Urinary bladder (tissue), 4 donors: ENCODE data around the gene SPATS2L. TPM values are rescaled to one million over a fixed set of nuclear protein-coding genes. Genes with fewer than 3 reads are reported as not detected.

Experiments used
- DNase-seq: peaks from one replicate; pipeline ENCODE4 v3.0.0-alpha.2; 2015; ENCODE audit errors: extremely low spot score
- H3K27ac ChIP-seq: one replicate; pipeline ENCODE4 v1.5.1; 2013; ENCODE audit warnings: low read depth, mild to moderate bottlenecking, moderate library complexity
- H3K36me3 ChIP-seq: one replicate; pipeline ENCODE4 v1.6.1; 2013; ENCODE audit warnings: mild to moderate bottlenecking, moderate library complexity; ENCODE audit not compliant: insufficient read depth
- H3K4me1 ChIP-seq: one replicate; pipeline ENCODE4 v1.6.1; 2013; ENCODE audit warnings: mild to moderate bottlenecking, moderate library complexity; ENCODE audit not compliant: insufficient read depth
- H3K4me3 ChIP-seq: one replicate; pipeline ENCODE4 v1.5.1; 2013; ENCODE audit warnings: low read depth, low read length
- WGBS: extraction: QIAGEN DNeasy Blood & Tissue Kit; methylation state at CpG from one replicate; pipeline ENCODE4 v1.1.7; 2013; 5-methylcytosine and 5-hydroxymethylcytosine counted together
- polyA plus RNA-seq: library from polyadenylated mRNA; stranded (reverse); fragments of 200-250 nt; gene quantifications from one replicate; pipeline ENCODE4 v1.2.3, GENCODE V29; 2013
- total RNA-seq: library from RNA; depleted of rRNA; stranded (reverse); fragments of >200 nt; gene quantifications from one replicate; pipeline ENCODE4 v1.2.3, GENCODE V29; 2014
- donor health status: healthy with polysubstance abuse.
- donor health status: healthy.

Gene SPATS2L
- total and polyA plus RNA-seq, 2 donors, result 57.7 to 128 TPM

DNA sequence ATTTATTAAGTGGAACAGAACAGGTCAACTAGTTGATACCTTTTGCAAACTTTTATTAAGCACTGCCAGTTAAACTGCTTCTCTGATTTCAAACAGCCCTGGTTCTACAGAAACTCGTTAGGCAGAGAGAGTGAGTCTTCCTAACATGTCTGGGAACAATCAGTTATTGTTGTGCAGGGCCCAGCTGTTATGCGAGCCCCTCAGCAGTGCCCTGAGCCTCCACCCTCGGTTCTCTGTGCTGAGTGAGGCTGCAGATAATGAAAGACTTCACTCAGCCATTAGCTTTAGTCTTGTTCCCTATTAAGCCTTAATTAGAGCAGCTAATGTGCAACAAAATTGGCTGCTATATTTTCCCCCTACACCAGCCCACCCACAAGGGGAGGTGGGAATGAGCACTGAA lies 163.7 kb downstream of the SPATS2L start:
- Histone ChIP-seq H3K4me1 (no peaks in the 10 kb centered on the region), H3K4me3 (no peak overlapping the region), H3K36me3 (peaks cover 2% of the 10 kb centered on the region), H3K27ac (no peak overlapping the region)
- DNase-seq, result no peak
- 67% methylated on average over 3 of the region's 3 CpGs for whole genome bisulfite sequencing

DNA sequence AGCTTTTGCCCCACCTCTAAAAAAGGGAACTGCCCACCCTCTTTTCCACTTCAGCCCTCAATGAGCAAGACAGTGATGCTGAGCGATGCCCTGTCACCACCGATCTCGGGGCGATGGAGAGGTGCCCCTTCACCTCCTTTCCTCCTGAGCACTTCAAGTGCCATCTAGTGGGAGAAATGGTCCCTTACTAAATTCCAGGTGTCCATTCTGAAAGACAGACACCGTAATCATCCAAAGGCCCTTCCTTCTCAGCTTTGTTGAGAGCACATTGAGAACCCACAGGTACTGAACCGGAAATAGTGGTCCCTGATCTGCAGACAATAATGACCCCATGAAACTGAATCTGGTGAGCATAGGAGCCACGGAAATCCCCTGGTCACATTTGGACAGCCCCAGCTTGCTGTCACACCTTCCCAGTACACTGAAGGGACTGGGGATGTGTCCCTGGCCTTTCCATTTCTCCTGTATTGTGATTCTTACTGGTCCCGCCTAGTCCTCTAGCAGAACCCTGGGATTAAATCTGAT lies 164.9 kb downstream of the SPATS2L start:
- 63% methylated on average over 8 of the region's 8 CpGs for WGBS

DNA sequence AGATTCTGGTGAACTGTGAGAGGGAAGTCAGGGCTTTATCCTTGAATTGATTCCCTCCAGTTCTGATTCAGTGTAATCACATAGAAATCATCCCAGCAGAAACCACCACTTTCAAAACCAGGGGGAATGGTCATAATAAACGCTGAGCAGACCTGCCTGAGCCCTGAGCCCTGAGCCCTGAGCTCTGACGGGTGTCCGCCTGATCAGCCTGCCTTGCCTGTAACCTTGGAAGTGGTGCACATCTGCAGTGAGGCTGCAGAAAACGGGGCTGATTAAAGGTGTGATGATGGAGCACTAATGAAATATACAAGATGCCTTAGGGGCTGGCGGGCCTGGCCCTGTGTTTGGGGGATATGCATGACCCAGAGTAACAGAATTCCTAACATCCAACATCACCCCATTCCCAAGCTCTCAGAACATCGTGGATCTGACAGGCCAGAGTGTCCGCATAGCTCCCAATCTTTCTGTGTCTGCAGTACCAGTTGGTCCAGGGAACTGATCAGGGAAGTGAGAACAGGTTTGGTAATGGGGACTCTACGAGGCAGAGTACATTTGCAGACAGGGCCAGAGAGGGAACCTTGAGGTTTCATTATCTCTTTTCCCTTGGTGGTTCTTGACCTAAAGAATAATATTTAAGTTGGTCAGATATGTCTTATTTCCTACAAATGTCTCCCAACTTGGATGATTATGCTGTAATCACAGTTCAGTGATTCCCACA lies 165.6 kb downstream of the SPATS2L start:
- WGBS, result 90% methylated on average over 8 of the region's 8 CpGs
- Histone ChIP-seq H3K4me3 (no peak overlapping the region), H3K27ac (no peak overlapping the region), H3K36me3 (peaks cover 2% of the 10 kb centered on the region), H3K4me1 (no peaks in the 10 kb centered on the region)
- no peak for DNase-seq

More for the DNA sequence above, 164.9 kb downstream of the SPATS2L start:
- peaks cover 2% of the 10 kb centered on the region for H3K36me3 ChIP-seq
- no peak for DNase-seq
- no peak overlapping the region for H3K27ac ChIP-seq
- no peaks in the 10 kb centered on the region for H3K4me1 ChIP-seq
- no peak overlapping the region for H3K4me3 ChIP-seq

DNA sequence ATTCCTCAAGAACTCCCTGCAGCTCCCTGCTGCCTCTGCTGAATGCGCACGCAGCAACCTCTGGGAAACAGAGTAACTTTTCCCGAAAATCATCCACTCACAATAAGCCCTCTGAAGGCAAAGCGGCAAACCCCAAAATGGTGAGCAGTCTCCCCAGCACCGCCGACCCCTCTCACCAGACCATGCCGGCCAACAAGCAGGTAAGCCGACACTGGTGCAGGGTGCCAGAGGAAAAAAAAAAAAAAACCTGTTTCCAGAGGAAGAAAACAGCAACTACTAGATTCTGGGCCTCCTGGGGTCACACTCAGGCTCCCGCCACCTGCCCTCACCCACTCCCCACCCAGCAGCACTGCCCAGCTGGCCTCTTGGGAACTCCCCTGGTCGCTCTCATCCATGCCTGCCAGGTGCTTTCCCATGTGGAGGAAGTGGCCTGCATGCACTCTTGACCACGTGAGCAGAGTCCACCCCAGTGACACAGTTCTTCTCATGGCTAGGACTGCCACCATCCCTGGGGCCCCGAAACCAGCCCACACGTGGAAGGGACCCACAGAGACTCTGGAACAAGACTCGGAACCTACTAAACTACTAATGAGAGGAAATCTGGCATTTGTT lies 166.5 kb downstream of the SPATS2L start:
- 96% methylated on average over 14 of the region's 14 CpGs for WGBS
- DNase-seq, result no peak
- peaks cover 2% of the 10 kb centered on the region for H3K36me3 ChIP-seq
- H3K27ac ChIP-seq, result no peak overlapping the region
- no peak overlapping the region for H3K4me3 ChIP-seq
- no peaks in the 10 kb centered on the region for H3K4me1 ChIP-seq

DNA sequence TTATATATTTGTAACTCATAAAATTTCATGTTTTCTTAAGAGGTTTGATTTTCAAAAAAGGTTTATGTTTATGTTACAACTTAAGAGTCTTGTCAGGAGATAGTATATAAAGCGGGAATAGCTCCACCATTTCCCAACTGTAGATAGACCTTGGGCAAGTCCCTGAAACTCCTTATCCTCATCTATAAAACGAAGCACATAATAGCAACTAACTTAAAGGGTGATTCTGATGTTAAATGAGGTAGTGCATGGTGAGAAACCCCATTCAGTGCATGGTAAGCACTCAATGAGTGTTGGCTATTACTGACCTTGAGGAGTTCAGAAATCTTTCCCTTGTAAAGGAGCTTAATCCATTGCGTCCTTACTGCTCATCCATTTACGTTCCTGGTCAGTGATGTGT lies 169.3 kb downstream of the SPATS2L start:
- Histone ChIP-seq H3K27ac (no peak overlapping the region), H3K36me3 (peaks cover 2% of the 10 kb centered on the region), H3K4me1 (no peaks in the 10 kb centered on the region), H3K4me3 (no peak overlapping the region)
- no peak for DNase-seq
- WGBS, result 94% methylated on average over 4 of the region's 4 CpGs

DNA sequence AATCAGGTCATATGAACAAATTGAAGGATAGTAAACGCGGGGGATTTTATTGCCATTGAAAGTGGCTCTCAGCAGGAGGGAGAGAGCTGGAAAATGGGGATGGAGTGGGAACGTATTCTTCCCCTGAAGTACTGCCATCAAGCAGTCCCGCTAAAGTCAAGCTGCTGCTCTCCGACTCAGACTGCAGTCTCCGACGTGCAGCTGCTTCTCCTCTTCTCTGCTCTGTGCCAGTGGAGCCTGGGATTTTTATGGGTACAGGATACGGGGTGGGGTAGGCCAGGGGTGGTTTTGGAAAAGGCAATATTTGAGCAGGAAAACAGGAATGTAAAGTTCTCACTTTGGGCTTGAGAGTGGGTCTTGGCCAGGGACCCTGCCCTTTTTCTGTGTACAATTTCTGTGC lies 170.3 kb downstream of the SPATS2L start:
- H3K27ac ChIP-seq, result no peak overlapping the region
- 50% methylated on average over 8 of the region's 8 CpGs for WGBS
- H3K4me1 ChIP-seq, result no peaks in the 10 kb centered on the region
- no peak for DNase-seq
- peaks cover 2% of the 10 kb centered on the region for H3K36me3 ChIP-seq
- H3K4me3 ChIP-seq, result no peak overlapping the region

DNA sequence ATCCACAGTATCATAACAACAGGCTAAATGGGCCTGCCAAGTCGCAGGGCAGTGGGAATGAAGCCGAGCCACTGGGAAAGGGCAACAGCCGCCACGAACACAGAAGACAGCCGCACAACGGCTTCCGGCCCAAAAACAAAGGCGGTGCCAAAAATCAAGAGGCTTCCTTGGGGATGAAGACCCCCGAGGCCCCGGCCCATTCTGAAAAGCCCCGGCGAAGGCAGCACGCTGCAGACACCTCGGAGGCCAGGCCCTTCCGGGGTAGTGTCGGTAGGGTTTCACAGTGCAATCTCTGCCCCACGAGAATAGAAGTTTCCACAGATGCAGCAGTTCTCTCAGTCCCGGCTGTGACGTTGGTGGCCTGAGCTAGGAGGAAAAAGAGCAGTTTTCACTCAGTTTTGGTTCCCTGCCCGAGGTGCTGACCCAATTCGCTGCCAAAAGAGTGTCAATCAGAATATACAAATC lies 171.2 kb downstream of the SPATS2L start:
- Histone ChIP-seq H3K36me3 (peaks cover 2% of the 10 kb centered on the region), H3K4me3 (no peak overlapping the region), H3K4me1 (no peaks in the 10 kb centered on the region), H3K27ac (peak overlapping the region; percentile 14)
- DNase-seq, result no peak
- WGBS, result 83% methylated on average over 21 of the region's 21 CpGs

DNA sequence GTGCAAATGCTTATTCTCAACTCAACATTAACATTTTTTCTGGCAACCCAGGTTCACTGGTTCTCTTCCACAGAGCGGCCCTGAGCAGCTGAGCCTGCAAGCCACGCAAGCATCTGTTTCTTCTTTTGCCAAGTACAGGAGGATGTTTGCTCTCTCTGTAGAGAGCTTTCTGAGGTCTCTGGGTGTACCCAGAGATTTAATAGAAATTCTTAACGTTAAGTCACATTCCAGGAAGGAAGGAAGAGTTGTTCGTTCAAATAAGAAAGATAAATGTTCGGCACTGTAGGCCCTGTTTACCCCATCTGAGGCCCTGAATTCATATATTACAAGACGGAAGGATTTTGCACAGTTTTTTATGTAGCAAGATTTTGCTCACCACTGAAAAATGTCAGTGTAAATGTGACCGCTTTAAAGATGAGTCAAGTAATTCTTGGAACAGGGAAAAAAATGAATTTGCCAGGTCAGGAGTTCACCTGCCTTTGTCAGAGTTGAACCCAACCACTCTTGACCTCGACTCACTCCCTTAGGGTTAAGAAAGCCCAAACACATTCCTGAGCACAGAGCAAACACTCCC lies 173.3 kb downstream of the SPATS2L start:
- Histone ChIP-seq H3K4me1 (no peaks in the 10 kb centered on the region), H3K4me3 (no peak overlapping the region), H3K36me3 (no peaks in the 10 kb centered on the region), H3K27ac (no peak overlapping the region)
- DNase-seq, result no peak
- 38% methylated on average over 8 of the region's 8 CpGs for WGBS

DNA sequence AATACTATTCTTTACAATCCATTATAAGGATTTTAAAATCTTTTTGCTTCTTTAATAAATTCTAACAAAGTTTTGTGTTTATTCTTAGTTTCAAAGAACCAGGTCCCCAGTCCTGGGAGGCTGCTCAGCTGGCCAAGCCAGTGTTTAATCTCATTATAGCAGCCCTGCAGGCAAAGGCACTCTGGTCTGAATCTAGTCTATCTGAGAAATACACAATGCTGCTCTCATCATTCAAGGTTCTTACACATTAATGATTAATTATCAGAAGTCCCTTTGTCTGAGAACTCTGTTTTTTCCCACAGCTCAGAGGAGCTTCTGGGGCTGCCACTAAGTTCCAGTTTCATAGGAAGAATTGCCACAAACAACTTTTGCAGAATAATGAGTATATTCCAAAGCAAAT lies 175.7 kb downstream of the SPATS2L start:
- Histone ChIP-seq H3K4me1 (no peaks in the 10 kb centered on the region), H3K4me3 (no peak overlapping the region), H3K36me3 (no peaks in the 10 kb centered on the region), H3K27ac (no peak overlapping the region)
- DNase-seq, result no peak

DNA sequence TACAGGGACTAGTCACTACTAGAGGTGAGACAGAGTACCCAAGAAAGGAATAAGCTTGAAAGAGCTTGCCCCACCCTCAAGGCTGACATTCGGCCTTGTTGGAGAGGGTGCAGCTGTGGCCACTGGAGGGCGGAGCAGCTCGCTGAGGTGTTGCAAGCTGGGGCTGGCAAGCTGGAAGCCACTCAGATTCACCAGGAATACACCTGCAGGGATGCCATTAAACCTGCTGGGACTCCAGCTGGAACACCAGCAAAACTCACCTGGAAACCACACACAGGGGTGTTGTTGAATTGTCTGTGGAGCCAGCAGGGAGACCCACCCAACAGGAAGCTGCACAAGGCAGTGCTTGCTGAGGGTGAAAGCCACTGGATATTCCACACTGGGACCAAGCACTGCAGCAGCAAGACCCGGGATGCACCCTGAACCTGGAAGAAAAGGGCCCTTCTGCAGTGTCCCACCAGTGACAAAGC lies 177.3 kb downstream of the SPATS2L start:
- no peak overlapping the region for H3K27ac ChIP-seq
- WGBS, result 43% methylated on average over 4 of the region's 4 CpGs
- DNase-seq, result no peak
- no peaks in the 10 kb centered on the region for H3K4me1 ChIP-seq
- H3K4me3 ChIP-seq, result no peak overlapping the region
- no peaks in the 10 kb centered on the region for H3K36me3 ChIP-seq

DNA sequence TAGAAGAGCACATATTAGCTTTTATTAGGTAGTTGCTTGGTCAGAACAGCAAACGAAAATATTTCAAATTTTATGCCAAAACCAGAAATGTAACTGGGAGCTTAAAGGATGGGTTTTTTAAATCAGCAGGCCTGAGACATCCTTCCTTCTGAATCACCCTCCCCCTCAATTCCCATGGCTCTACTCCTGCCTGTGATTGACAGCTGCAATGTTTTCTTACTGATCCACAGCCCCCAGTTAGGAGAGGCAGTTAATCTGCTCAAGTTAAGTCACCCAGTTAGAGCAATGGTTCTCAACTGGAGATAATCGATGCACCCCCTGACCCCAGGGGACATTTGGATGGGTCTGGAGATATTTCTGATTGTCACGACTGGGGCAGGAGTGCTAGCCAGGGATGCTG lies 178.4 kb downstream of the SPATS2L start:
- no peak for DNase-seq
- Histone ChIP-seq H3K4me3 (no peak overlapping the region), H3K27ac (no peak overlapping the region), H3K36me3 (no peaks in the 10 kb centered on the region), H3K4me1 (no peaks in the 10 kb centered on the region)
- WGBS, result 79% methylated on average over 3 of the region's 3 CpGs

DNA sequence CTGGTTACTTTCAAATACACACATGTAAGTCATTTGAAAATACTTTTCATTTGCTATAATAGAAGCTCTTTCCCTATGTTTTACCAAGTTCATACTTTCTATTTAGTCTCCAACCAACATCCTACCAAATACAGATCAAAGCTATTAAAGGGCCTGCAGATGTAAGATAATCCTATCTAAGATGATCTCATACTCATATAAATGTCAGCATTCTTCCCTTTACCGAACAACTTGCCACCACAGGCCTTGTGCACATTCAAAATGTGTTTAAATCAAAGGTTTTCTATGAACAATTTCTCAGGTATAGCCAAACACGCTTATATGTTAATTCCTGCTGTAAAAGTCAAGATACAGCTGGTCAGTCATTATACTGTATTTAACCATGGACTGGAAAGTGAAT lies 180.0 kb downstream of the SPATS2L start:
- H3K4me1 ChIP-seq, result no peaks in the 10 kb centered on the region
- H3K36me3 ChIP-seq, result no peaks in the 10 kb centered on the region
- DNase-seq, result no peak
- WGBS, result 47% methylated on average over 2 of the region's 2 CpGs
- no peak overlapping the region for H3K27ac ChIP-seq
- no peak overlapping the region for H3K4me3 ChIP-seq

DNA sequence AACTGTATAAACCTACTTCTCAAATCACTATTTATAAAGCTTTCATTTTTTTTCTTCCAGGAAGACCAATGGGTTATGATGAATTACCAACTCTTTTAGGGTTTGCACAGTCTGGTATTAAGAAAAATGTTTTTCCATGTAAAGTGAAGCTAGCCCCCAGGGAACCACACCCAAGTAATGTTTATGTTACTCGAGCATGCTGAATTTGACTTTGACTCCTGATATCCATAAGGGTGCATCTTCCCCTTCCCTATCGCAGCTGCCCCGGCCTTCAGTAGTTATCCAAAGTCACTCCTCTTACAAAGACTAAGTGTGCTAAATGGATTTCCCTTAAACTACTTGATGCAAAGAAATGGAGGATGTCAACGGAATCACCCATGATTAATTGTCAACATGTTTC lies 181.7 kb downstream of the SPATS2L start:
- 80% methylated on average over 4 of the region's 4 CpGs for WGBS
- H3K4me3 ChIP-seq, result no peak overlapping the region
- H3K4me1 ChIP-seq, result no peaks in the 10 kb centered on the region
- no peak for DNase-seq
- no peak overlapping the region for H3K27ac ChIP-seq
- H3K36me3 ChIP-seq, result no peaks in the 10 kb centered on the region

DNA sequence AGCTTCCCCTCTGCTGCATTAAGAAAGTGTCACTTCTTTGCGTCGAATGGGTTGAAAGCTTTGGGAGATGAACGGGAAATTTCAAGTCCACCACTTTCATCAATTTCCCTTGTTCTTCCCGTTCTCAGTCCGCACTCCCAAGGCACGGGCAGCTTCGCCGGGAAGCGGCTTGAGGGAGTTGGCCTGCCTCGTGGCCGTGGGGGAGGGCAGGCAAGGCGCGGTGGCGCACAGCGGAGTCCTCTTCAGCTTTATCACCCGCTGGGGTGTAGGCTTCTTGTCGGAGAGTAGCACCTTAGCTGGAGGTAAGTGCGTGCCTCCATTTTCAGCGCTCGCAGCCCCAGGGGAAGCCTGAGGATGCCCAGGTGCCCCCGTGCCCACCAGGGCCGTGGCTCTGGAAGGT lies 183.5 kb downstream of the SPATS2L start:
- WGBS, result 94% methylated on average over 22 of the region's 22 CpGs
- no peaks in the 10 kb centered on the region for H3K36me3 ChIP-seq
- no peak for DNase-seq
- H3K4me3 ChIP-seq, result no peak overlapping the region
- H3K4me1 ChIP-seq, result no peaks in the 10 kb centered on the region
- no peak overlapping the region for H3K27ac ChIP-seq
